ENCODE results near the gene KMT2B.

- TF ChIP-seq FOXJ3 (CRISPR knock-in tag; IDR thresholded peaks at IDR 0.05; ENCODE audit: borderline replicate concordance) = no peak
- no peak for TF ChIP-seq CTCF (IDR thresholded peaks at IDR 0.05)
- TF ChIP-seq USF2 (CRISPR knock-in tag; IDR thresholded peaks at IDR 0.05) = no peak
- no peak for TF ChIP-seq SP1 (CRISPR knock-in tag; conservative IDR thresholded peaks at IDR 0.05)
- TF ChIP-seq TEAD4 (CRISPR knock-in tag; IDR thresholded peaks at IDR 0.05) = no peak
- TF ChIP-seq SMAD3 (CRISPR knock-in tag; IDR thresholded peaks at IDR 0.05; ENCODE audit: borderline replicate concordance) = no peak
- no peak for TF ChIP-seq CDX4 (CRISPR knock-in tag; IDR thresholded peaks at IDR 0.05; ENCODE audit: borderline replicate concordance)
- no peak for TF ChIP-seq ELF4 (CRISPR knock-in tag; IDR thresholded peaks at IDR 0.05; ENCODE audit: low read depth)
- TF ChIP-seq ETV6 (CRISPR knock-in tag; IDR thresholded peaks at IDR 0.05) = no peak
- no peak for TF ChIP-seq ZNF512 (CRISPR knock-in tag; IDR thresholded peaks at IDR 0.05; ENCODE audit: borderline replicate concordance)
- TF ChIP-seq NFE2L1 (CRISPR knock-in tag; IDR thresholded peaks at IDR 0.05) = no peak
- TF ChIP-seq ZNF219 (CRISPR knock-in tag; IDR thresholded peaks at IDR 0.05; ENCODE audit: borderline replicate concordance) = no peak
These were observed 4.3 kb upstream of the KMT2B start for GRCh38 chr19:35713506-35713850.
